Measurements from ENCODE around the gene GPX8.

The GPX8 gene

GRCh38 chr5:55146080-55146479 lies 13.9 kb upstream of the GPX8 start:
- no peak overlapping the region for H3K4me3 ChIP-seq (ENCODE audit: extremely low read depth, insufficient read depth, low read length, poor library complexity, severe bottlenecking)
- H3K4me1 ChIP-seq (ENCODE audit: control insufficient read depth, insufficient read depth, low read length, poor library complexity, severe bottlenecking), result peaks cover 2% of the 10 kb centered on the region
- no peaks in the 10 kb centered on the region for H3K9me3 ChIP-seq (ENCODE audit: control insufficient read depth, low read length)
- no peaks in the 10 kb centered on the region for H3K36me3 ChIP-seq (ENCODE audit: control insufficient read depth, insufficient read depth, low read length)
- WGBS, 2 experiments (ENCODE audit: insufficient coverage in 2 of 2), result 91 to 95% methylated on average over 6 of the region's 8 CpGs
- H3K27ac ChIP-seq (ENCODE audit: low read depth, low read length, severe bottlenecking), result no peak overlapping the region

- peaks cover 2% of the 10 kb centered on the region for H3K4me1 ChIP-seq (ENCODE audit: control insufficient read depth, insufficient read depth, low read length, poor library complexity, severe bottlenecking)
- H3K27ac ChIP-seq (ENCODE audit: low read depth, low read length, severe bottlenecking), result no peak overlapping the region
- no peaks in the 10 kb centered on the region for H3K9me3 ChIP-seq (ENCODE audit: control insufficient read depth, low read length)
- no peak overlapping the region for H3K4me3 ChIP-seq (ENCODE audit: extremely low read depth, insufficient read depth, low read length, poor library complexity, severe bottlenecking)
- 7 to 9% methylated on average over 5 to 9 of the region's 11 CpGs for WGBS, 2 experiments (ENCODE audit: insufficient coverage in 2 of 2)
- no peaks in the 10 kb centered on the region for H3K36me3 ChIP-seq (ENCODE audit: control insufficient read depth, insufficient read depth, low read length)
These were observed 13.3 kb upstream of the GPX8 start for GRCh38 chr5:55146543-55147151.

- 83 to 100% methylated on average over 1 to 2 of the region's 2 CpGs for WGBS, 2 experiments (ENCODE audit: insufficient coverage in 2 of 2)
- Histone ChIP-seq H3K4me3 (ENCODE audit: extremely low read depth, insufficient read depth, low read length, poor library complexity, severe bottlenecking) (no peak overlapping the region), H3K27ac (ENCODE audit: low read depth, low read length, severe bottlenecking) (no peak overlapping the region), H3K36me3 (ENCODE audit: control insufficient read depth, insufficient read depth, low read length) (no peaks in the 10 kb centered on the region), H3K4me1 (ENCODE audit: control insufficient read depth, insufficient read depth, low read length, poor library complexity, severe bottlenecking) (peaks cover 5% of the 10 kb centered on the region), H3K9me3 (ENCODE audit: control insufficient read depth, low read length) (no peaks in the 10 kb centered on the region)
These were observed 10.6 kb upstream of the GPX8 start for GRCh38 chr5:55149308-55149795.

- no peaks in the 10 kb centered on the region for H3K36me3 ChIP-seq (ENCODE audit: control insufficient read depth, insufficient read depth, low read length)
- H3K9me3 ChIP-seq (ENCODE audit: control insufficient read depth, low read length), result peaks cover 8% of the 10 kb centered on the region
- WGBS, 2 experiments (ENCODE audit: insufficient coverage in 2 of 2), result 82 to 100% methylated on average over 1 to 2 of the region's 5 CpGs
- no peak overlapping the region for H3K4me3 ChIP-seq (ENCODE audit: extremely low read depth, insufficient read depth, low read length, poor library complexity, severe bottlenecking)
- H3K4me1 ChIP-seq (ENCODE audit: control insufficient read depth, insufficient read depth, low read length, poor library complexity, severe bottlenecking), result peaks cover 12% of the 10 kb centered on the region
- H3K27ac ChIP-seq (ENCODE audit: low read depth, low read length, severe bottlenecking), result no peak overlapping the region
These were observed 7.8 kb upstream of the GPX8 start for GRCh38 chr5:55151923-55152842.

- peaks cover 8% of the 10 kb centered on the region for H3K9me3 ChIP-seq (ENCODE audit: control insufficient read depth, low read length)
- H3K4me3 ChIP-seq (ENCODE audit: extremely low read depth, insufficient read depth, low read length, poor library complexity, severe bottlenecking), result no peak overlapping the region
- H3K36me3 ChIP-seq (ENCODE audit: control insufficient read depth, insufficient read depth, low read length), result no peaks in the 10 kb centered on the region
- 80% methylated on average over 1 of the region's 3 CpGs for WGBS, 2 experiments (ENCODE audit: insufficient coverage in 2 of 2)
- H3K4me1 ChIP-seq (ENCODE audit: control insufficient read depth, insufficient read depth, low read length, poor library complexity, severe bottlenecking), result peaks cover 12% of the 10 kb centered on the region
- peak overlapping the region; percentile 3 for H3K27ac ChIP-seq (ENCODE audit: low read depth, low read length, severe bottlenecking)
These were observed 5.1 kb upstream of the GPX8 start for GRCh38 chr5:55154873-55155272.

GRCh38 chr5:55160493-55161209 lies 680 bp downstream of the GPX8 start:
- Histone ChIP-seq H3K27ac (ENCODE audit: low read depth, low read length, severe bottlenecking) (peak overlapping the region; percentile 94), H3K9me3 (ENCODE audit: control insufficient read depth, low read length) (peaks cover 5% of the 10 kb centered on the region), H3K4me1 (ENCODE audit: control insufficient read depth, insufficient read depth, low read length, poor library complexity, severe bottlenecking) (peaks cover 3% of the 10 kb centered on the region), H3K4me3 (ENCODE audit: extremely low read depth, insufficient read depth, low read length, poor library complexity, severe bottlenecking) (peak overlapping the region; percentile 48), H3K36me3 (ENCODE audit: control insufficient read depth, insufficient read depth, low read length) (peaks cover 40% of the 10 kb centered on the region)
- WGBS, 2 experiments (ENCODE audit: insufficient coverage in 2 of 2), result 0% methylated on average over 4 of the region's 9 CpGs

- Histone ChIP-seq H3K9me3 (ENCODE audit: control insufficient read depth, low read length) (no peaks in the 10 kb centered on the region), H3K36me3 (ENCODE audit: control insufficient read depth, insufficient read depth, low read length) (peaks cover 47% of the 10 kb centered on the region), H3K27ac (ENCODE audit: low read depth, low read length, severe bottlenecking) (no peak overlapping the region), H3K4me1 (ENCODE audit: control insufficient read depth, insufficient read depth, low read length, poor library complexity, severe bottlenecking) (peaks cover 3% of the 10 kb centered on the region), H3K4me3 (ENCODE audit: extremely low read depth, insufficient read depth, low read length, poor library complexity, severe bottlenecking) (no peak overlapping the region)
- 100% methylated on average over 1 to 2 of the region's 4 CpGs for WGBS, 2 experiments (ENCODE audit: insufficient coverage in 2 of 2)
These were observed 2.7 kb downstream of the GPX8 start for GRCh38 chr5:55162666-55163065.

GRCh38 chr5:55171471-55171870 lies 11.5 kb downstream of the GPX8 start:
- Histone ChIP-seq H3K36me3 (ENCODE audit: control insufficient read depth, insufficient read depth, low read length) (no peaks in the 10 kb centered on the region), H3K9me3 (ENCODE audit: control insufficient read depth, low read length) (no peaks in the 10 kb centered on the region), H3K4me1 (ENCODE audit: control insufficient read depth, insufficient read depth, low read length, poor library complexity, severe bottlenecking) (peaks cover 6% of the 10 kb centered on the region), H3K4me3 (ENCODE audit: extremely low read depth, insufficient read depth, low read length, poor library complexity, severe bottlenecking) (no peak overlapping the region), H3K27ac (ENCODE audit: low read depth, low read length, severe bottlenecking) (no peak overlapping the region)
- 27 to 70% methylated on average over 1 of the region's 2 CpGs for WGBS, 2 experiments (ENCODE audit: insufficient coverage in 2 of 2)

- Histone ChIP-seq H3K27ac (ENCODE audit: low read depth, low read length, severe bottlenecking) (no peak overlapping the region), H3K9me3 (ENCODE audit: control insufficient read depth, low read length) (no peaks in the 10 kb centered on the region), H3K36me3 (ENCODE audit: control insufficient read depth, insufficient read depth, low read length) (no peaks in the 10 kb centered on the region), H3K4me1 (ENCODE audit: control insufficient read depth, insufficient read depth, low read length, poor library complexity, severe bottlenecking) (peaks cover 6% of the 10 kb centered on the region), H3K4me3 (ENCODE audit: extremely low read depth, insufficient read depth, low read length, poor library complexity, severe bottlenecking) (peak overlapping the region; percentile 32)
- 0 to 10% methylated on average over 2 to 6 of the region's 15 CpGs for WGBS, 2 experiments (ENCODE audit: insufficient coverage in 2 of 2)
These were observed 12.3 kb downstream of the GPX8 start for GRCh38 chr5:55172051-55172899.
